Activated B cell treated with CpG ODN at 0.5 μM for 24 hours (primary cell): ENCODE results near the gene DLG2. TPM values are rescaled to one million over a fixed set of nuclear protein-coding genes. Genes with fewer than 3 reads are reported as not detected.

Source experiments
- ATAC-seq: fragments of 200-7000 bp; cut with Tn5 transposase; one replicate; pipeline ENCODE4 v1.10.0; 2021; ENCODE audit warnings: low read depth, mild to moderate bottlenecking, moderate library complexity
- CTCF ChIA-PET: fragments of 350-600 bp; sonication (Branson Sonifier 250); formaldehyde crosslinking; loops from one replicate; lab custom pipeline; 2021; ENCODE audit warnings: antibody characterized with exemption; lab: Charles Lee
- POLR2A ChIA-PET: fragments of 350-600 bp; sonication (Branson Sonifier 250); formaldehyde crosslinking; loops from one replicate; lab custom pipeline; 2021; ENCODE audit warnings: antibody characterized with exemption; lab: Charles Lee
- DNase-seq: peaks from one replicate; pipeline ENCODE4 v3.0.0; 2022
- H3K27ac Mint-ChIP-seq: one replicate; pipeline ENCODE4 v1.8.0; 2020; ENCODE audit warnings: mixed read lengths
- H3K27me3 Mint-ChIP-seq: one replicate; pipeline ENCODE4 v1.8.0; 2021; ENCODE audit warnings: mixed read lengths
- H3K36me3 Mint-ChIP-seq: one replicate; pipeline ENCODE4 v1.8.0; 2021; ENCODE audit warnings: low read depth, mixed read lengths
- H3K4me1 Mint-ChIP-seq: one replicate; pipeline ENCODE4 v1.8.0; 2021; ENCODE audit warnings: mixed read lengths
- H3K4me3 Mint-ChIP-seq: one replicate; pipeline ENCODE4 v1.8.0; 2020; ENCODE audit warnings: mild to moderate bottlenecking, mixed read lengths
- H3K9me3 Mint-ChIP-seq: one replicate; pipeline ENCODE4 v1.8.0; 2020; ENCODE audit warnings: mixed read lengths
- intact Hi-C: fragments of 100-400 bp; cut with micrococcal nuclease; formaldehyde crosslinking; loops from one replicate; pipeline ENCODE4 v1.15.1; 2024
- total RNA-seq: library from RNA; stranded (reverse); gene quantifications from 2 replicates; pipeline ENCODE4 v1.2.3, GENCODE V29; 2022
- TF ChIP-seq, protein P1 (sequence below): fragments of 200-600 bp; IDR thresholded peaks from one replicate; pipeline ENCODE4 v1.8.0; 2022; ENCODE audit warnings: antibody characterized with exemption, mild to moderate bottlenecking

Gene DLG2
- total RNA-seq, 1 donor from 2014 or later, result 2.7 TPM

- DNase-seq (no peak), ATAC-seq (no peak)
- ChIA-PET POLR2A (no interaction called here), CTCF (no interaction called here)
- H3K4me1 Mint-ChIP-seq, result no peaks in the 10 kb centered on the region
- intact Hi-C loops, result no loop called here
- no peak overlapping the region for H3K27ac Mint-ChIP-seq
- TF ChIP-seq, protein P1, sequence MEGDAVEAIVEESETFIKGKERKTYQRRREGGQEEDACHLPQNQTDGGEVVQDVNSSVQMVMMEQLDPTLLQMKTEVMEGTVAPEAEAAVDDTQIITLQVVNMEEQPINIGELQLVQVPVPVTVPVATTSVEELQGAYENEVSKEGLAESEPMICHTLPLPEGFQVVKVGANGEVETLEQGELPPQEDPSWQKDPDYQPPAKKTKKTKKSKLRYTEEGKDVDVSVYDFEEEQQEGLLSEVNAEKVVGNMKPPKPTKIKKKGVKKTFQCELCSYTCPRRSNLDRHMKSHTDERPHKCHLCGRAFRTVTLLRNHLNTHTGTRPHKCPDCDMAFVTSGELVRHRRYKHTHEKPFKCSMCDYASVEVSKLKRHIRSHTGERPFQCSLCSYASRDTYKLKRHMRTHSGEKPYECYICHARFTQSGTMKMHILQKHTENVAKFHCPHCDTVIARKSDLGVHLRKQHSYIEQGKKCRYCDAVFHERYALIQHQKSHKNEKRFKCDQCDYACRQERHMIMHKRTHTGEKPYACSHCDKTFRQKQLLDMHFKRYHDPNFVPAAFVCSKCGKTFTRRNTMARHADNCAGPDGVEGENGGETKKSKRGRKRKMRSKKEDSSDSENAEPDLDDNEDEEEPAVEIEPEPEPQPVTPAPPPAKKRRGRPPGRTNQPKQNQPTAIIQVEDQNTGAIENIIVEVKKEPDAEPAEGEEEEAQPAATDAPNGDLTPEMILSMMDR, result no peak
- no peak overlapping the region for H3K4me3 Mint-ChIP-seq
- H3K36me3 Mint-ChIP-seq, result no peaks in the 10 kb centered on the region
- peaks cover 4% of the 10 kb centered on the region for H3K27me3 Mint-ChIP-seq
- H3K9me3 Mint-ChIP-seq, result no peaks in the 10 kb centered on the region
Measured at GRCh38 chr11:83659466-83659865, 1967.7 kb downstream of the DLG2 start.

DNA sequence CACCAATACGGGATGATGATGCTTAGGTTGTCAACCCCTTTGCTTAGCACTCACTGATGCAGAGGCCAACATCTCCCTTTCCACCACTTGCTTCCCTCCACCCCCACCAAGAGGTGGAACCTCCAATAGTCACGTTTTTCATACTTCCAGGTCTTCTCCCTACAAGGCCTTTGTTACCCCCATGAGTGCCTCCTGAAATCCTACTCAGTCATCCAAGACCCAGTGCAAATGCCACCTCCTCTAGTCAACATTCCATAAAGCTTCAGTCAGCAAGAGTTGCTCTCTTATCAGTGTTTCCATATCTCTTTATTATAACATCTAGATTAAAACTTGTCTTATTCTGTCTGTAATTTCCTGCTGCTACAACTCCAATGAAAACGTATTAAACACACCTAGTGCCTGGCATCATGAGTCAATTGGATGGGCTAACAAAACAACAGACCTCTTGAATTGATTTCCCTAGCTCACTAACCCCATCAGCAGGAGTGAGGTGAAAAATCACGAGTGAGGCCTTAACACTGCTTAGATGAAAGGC is 1970.3 kb downstream of the DLG2 start:
- Mint-ChIP-seq H3K36me3 (no peaks in the 10 kb centered on the region), H3K4me1 (no peaks in the 10 kb centered on the region), H3K9me3 (no peaks in the 10 kb centered on the region), H3K27me3 (peaks cover 3% of the 10 kb centered on the region), H3K4me3 (no peak overlapping the region), H3K27ac (no peak overlapping the region)
- CTCF ChIA-PET, result no interaction called here
- TF ChIP-seq, protein P1, result no peak
- DNase-seq (no peak), ATAC-seq (no peak)
- POLR2A ChIA-PET, result no interaction called here
- intact Hi-C loops, result no loop called here

DNA sequence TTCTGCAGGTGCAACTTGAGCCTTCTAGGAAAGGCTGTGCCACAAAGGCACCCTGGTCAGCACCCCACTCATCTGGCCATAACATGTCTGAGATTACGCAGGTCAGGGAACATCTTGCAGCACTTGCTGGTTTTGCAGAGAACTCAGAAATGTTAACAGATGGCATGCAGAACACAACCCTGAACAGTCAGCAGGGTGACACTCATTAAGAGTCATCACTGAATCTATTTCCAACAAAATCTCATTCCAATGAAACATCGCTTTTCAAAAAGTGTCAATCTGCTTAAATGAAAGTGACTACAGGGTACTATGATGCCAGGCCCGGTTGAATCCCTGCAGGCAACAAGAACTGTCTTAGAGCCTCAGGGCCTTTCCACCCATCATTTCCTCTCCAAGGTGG is 1971.2 kb downstream of the DLG2 start:
- no peaks in the 10 kb centered on the region for H3K4me1 Mint-ChIP-seq
- TF ChIP-seq, protein P1, result no peak
- no peaks in the 10 kb centered on the region for H3K36me3 Mint-ChIP-seq
- DNase-seq (no peak), ATAC-seq (no peak)
- no peak overlapping the region for H3K4me3 Mint-ChIP-seq
- POLR2A ChIA-PET, result no interaction called here
- CTCF ChIA-PET, result no interaction called here
- H3K9me3 Mint-ChIP-seq, result no peaks in the 10 kb centered on the region
- no peak overlapping the region for H3K27ac Mint-ChIP-seq
- intact Hi-C loops, result no loop called here
- H3K27me3 Mint-ChIP-seq, result peaks cover 3% of the 10 kb centered on the region

- no peaks in the 10 kb centered on the region for H3K9me3 Mint-ChIP-seq
- H3K27me3 Mint-ChIP-seq, result peaks cover 15% of the 10 kb centered on the region
- no peak overlapping the region for H3K27ac Mint-ChIP-seq
- intact Hi-C loops, result no loop called here
- ChIA-PET POLR2A (no interaction called here), CTCF (no interaction called here)
- no peaks in the 10 kb centered on the region for H3K4me1 Mint-ChIP-seq
- ATAC-seq (no peak), DNase-seq (no peak)
- no peaks in the 10 kb centered on the region for H3K36me3 Mint-ChIP-seq
- TF ChIP-seq, protein P1, result no peak
- no peak overlapping the region for H3K4me3 Mint-ChIP-seq
Measured at GRCh38 chr11:83649528-83649855, 1977.7 kb downstream of the DLG2 start.

DNA sequence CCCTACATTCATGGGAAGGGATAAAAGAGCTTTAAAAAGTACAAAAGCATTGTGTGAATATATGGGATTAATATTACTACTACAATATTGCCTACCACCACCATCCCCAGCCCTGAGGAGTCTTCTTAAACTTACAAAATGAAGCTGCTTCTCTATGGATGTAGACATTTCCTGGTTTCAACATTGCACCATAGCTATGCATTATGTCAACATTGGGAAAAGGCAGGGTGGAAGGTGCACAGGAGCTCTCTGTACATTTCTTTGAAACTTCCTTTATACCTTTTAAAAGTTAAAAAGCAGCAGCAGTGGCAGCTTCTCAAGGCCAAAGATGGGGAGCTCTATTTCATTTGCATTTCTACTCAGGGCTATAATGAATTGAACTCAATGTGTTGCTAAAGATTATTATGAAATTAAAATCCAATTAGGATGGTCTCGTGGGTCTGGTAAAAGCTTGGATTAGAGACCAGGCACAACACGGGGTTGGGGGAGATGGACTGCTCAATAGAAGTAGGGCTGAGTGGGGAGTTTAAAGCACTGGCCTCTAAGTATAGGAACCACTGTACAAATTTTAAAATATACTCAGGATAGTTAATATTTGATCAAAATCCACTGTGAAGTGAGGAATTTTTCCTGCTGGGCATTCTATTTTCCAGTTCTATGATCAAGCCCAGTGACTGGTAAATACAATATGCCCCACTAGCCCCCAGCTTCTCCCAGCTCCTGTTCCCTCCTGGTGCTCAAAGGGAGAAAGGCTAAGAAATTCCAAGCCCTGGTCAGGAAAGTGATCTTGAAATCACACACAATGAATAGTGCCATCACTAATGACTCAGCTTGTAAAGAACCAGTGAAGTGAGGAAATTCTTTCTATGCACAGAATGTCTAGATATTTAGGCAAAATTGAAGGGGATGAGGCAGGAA is 1978.3 kb downstream of the DLG2 start:
- Mint-ChIP-seq H3K27ac (no peak overlapping the region), H3K4me1 (no peaks in the 10 kb centered on the region), H3K4me3 (no peak overlapping the region), H3K36me3 (no peaks in the 10 kb centered on the region), H3K9me3 (no peaks in the 10 kb centered on the region), H3K27me3 (peaks cover 15% of the 10 kb centered on the region)
- no peak for DNase-seq
- TF ChIP-seq, protein P1, result no peak
- POLR2A ChIA-PET, result no interaction called here
- CTCF ChIA-PET, result no interaction called here
- ATAC-seq, result no peak
- intact Hi-C loops, result no loop called here
